Left lung (tissue), 10 donors: ENCODE data around the gene ATRNL1. TPM values are rescaled to one million over a fixed set of nuclear protein-coding genes. Genes with fewer than 3 reads are reported as not detected.
A peak's percentile ranks its signal among the peaks of the same experiment; 100 is the strongest.

Source experiments
- ATAC-seq: fragments of 200-7000 bp; cut with Tn5 transposase; one replicate; pipeline ENCODE4 v1.9.1; 2020; ENCODE audit warnings: moderate library complexity
- DNase-seq, 4 donors: peaks; one replicate each; pipeline ENCODE4 v3.0.0-alpha.2; 2013 to 2020
- H3K27ac ChIP-seq, 2 donors: fragments of 200-600 bp; sonication (generic) in 1 of 2; one replicate each; pipeline versions ENCODE4 v1.5.0 to v1.8.0; 2020 to 2021
- H3K27me3 ChIP-seq, 2 donors: fragments of 200-600 bp; sonication (generic) in 1 of 2; one replicate each; pipeline versions ENCODE4 v1.5.0 to v1.8.0; 2020 to 2021
- H3K36me3 ChIP-seq, 2 donors: fragments of 200-600 bp; sonication (generic) in 1 of 2; one replicate each; pipeline versions ENCODE4 v1.5.0 to v1.8.0; 2020 to 2021
- H3K4me1 ChIP-seq, 2 donors: fragments of 200-600 bp; one replicate each; pipeline ENCODE4 v1.8.0; 2021
- H3K4me3 ChIP-seq, 2 donors: fragments of 200-600 bp; sonication (generic) in 1 of 2; one replicate each; pipeline versions ENCODE4 v1.5.0 to v1.8.0; 2020 to 2021; ENCODE audit warnings: mild to moderate bottlenecking in 1 of 2
- H3K9me3 ChIP-seq, 2 donors: fragments of 200-600 bp; sonication (generic) in 1 of 2; one replicate each; pipeline versions ENCODE4 v1.5.0 to v1.8.0; 2020 to 2021
- CTCF ChIP-seq, 2 donors: fragments of 200-600 bp; sonication (generic) in 1 of 2; IDR thresholded peaks; one replicate each; pipeline versions ENCODE4 v1.5.0 to v1.8.0; 2021; ENCODE audit warnings: antibody characterized with exemption in 2 of 2
- intact Hi-C, 2 donors: fragments of 100-400 bp; cut with DNase I; formaldehyde crosslinking; loops; one replicate each; pipeline versions ENCODE4 v1.11.2 to v1.14.2; 2022
- polyA plus RNA-seq, 6 donors: library from polyadenylated mRNA; unstranded; fragments of 120-200 nt; gene quantifications; one replicate each; pipeline ENCODE4 v1.2.1, GENCODE V29; 2013; ENCODE audit not compliant: insufficient read length in 6 of 6
- total RNA-seq, 2 donors: library from RNA; stranded (reverse); fragmentation: NEBNext Ultra II Directional; extraction: Animal tissue kit (Norgen Biotek cat#: 25700); gene quantifications; one replicate each; pipeline ENCODE4 v1.2.1, GENCODE V29; 2021
- donor health status: DM: no; HTN: yes; CAD: no.
- donor health status: DM: no; HTN: no; CAD: no.

ATRNL1 gene
- total and polyA plus RNA-seq, 8 donors, result 0.26 to 6.7 (median 5.1) TPM

- H3K27me3 ChIP-seq, result no peaks in the 10 kb centered on the region
- H3K27ac ChIP-seq, result no peak overlapping the region
- H3K4me3 ChIP-seq, result no peak overlapping the region
- DNase-seq (no peak), ATAC-seq (no peak)
- no peaks in the 10 kb centered on the region for H3K4me1 ChIP-seq
- H3K9me3 ChIP-seq, result peaks cover 0 to 2% of the 10 kb centered on the region in 2 donors
- TF ChIP-seq CTCF (IDR thresholded peaks at IDR 0.05), result no peak
- no peaks in the 10 kb centered on the region for H3K36me3 ChIP-seq
- intact Hi-C loops, result no loop called here
Measured at GRCh38 chr10:115790220-115790619, 697.1 kb downstream of the ATRNL1 start.

DNA sequence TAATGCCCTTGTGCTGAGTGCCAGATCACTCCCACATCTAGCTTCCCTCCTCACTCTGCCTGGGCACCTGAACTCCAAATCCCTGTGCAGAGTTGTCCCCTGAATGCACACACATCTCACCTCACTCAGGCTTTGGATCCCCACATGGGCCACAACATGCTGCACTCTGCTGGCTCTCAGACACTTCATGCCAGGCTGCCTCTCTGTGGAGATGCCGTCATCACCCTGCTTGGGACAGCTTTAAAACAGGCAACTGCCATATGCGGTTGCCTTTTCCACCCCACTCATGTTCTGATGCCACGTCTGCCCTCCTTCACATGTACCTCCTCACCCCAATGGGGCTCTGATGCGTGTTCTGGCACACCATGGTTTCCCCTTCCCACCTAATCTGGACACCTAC is 702.8 kb downstream of the ATRNL1 start:
- H3K4me1 ChIP-seq, result no peaks in the 10 kb centered on the region
- ATAC-seq, result no peak
- H3K36me3 ChIP-seq, result no peaks in the 10 kb centered on the region
- no peak for DNase-seq
- H3K27me3 ChIP-seq, result no peaks in the 10 kb centered on the region
- peaks cover 0 to 3% of the 10 kb centered on the region in 2 donors for H3K9me3 ChIP-seq
- TF ChIP-seq CTCF (IDR thresholded peaks at IDR 0.05), result no peak
- no peak overlapping the region for H3K4me3 ChIP-seq
- intact Hi-C loops, result no loop called here
- H3K27ac ChIP-seq, result no peak overlapping the region

GRCh38 chr10:115801457-115801856 is 708.3 kb downstream of the ATRNL1 start:
- DNase-seq, result no peak
- Histone ChIP-seq H3K27ac (no peak overlapping the region), H3K4me3 (no peak overlapping the region), H3K36me3 (no peaks in the 10 kb centered on the region), H3K4me1 (no peaks in the 10 kb centered on the region), H3K27me3 (no peaks in the 10 kb centered on the region), H3K9me3 (no peaks in the 10 kb centered on the region)
- TF ChIP-seq CTCF (IDR thresholded peaks at IDR 0.05), result no peak
- no peak for ATAC-seq
- intact Hi-C loops, result no loop called here

DNA sequence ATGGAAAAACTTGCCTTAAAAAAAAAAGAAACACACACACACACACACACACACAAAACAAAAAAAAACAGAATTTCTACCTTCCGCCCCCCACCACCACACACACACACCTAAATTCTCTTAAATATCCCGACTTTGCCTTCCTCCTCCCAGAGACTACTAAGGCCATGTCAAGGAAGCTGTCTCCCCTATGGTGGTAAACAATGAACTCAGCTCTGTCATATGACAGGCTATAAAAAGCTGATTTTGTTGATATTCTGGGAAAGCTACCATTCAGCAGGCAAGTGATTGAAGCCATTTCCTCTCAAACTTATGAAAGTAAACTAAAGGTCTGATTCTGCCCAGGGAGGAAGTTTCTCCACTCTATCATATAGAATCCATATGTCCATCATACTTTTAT is 708.8 kb downstream of the ATRNL1 start:
- no peak overlapping the region for H3K4me3 ChIP-seq
- H3K27me3 ChIP-seq, result no peaks in the 10 kb centered on the region
- no peak overlapping the region for H3K27ac ChIP-seq
- H3K9me3 ChIP-seq, result no peaks in the 10 kb centered on the region
- no peak for TF ChIP-seq CTCF (IDR thresholded peaks at IDR 0.05)
- H3K36me3 ChIP-seq, result no peaks in the 10 kb centered on the region
- no peaks in the 10 kb centered on the region for H3K4me1 ChIP-seq
- no peak for ATAC-seq
- DNase-seq, result peak in 1 of 4 donors; percentile 13
- intact Hi-C loops, result no loop called here

- H3K27ac ChIP-seq, result no peak overlapping the region
- intact Hi-C loops, result no loop called here
- H3K36me3 ChIP-seq, result no peaks in the 10 kb centered on the region
- no peak overlapping the region for H3K4me3 ChIP-seq
- DNase-seq (no peak), ATAC-seq (no peak)
- no peaks in the 10 kb centered on the region for H3K27me3 ChIP-seq
- no peak for TF ChIP-seq CTCF (IDR thresholded peaks at IDR 0.05)
- no peaks in the 10 kb centered on the region for H3K4me1 ChIP-seq
- H3K9me3 ChIP-seq, result no peaks in the 10 kb centered on the region
Measured at GRCh38 chr10:115802911-115803310, 709.7 kb downstream of the ATRNL1 start.
